ENCODE data around the gene SUN5.

- TF ChIP-seq CTCF (conservative IDR thresholded peaks at IDR 0.05) (no peak), EZH2 (IDR thresholded peaks at IDR 0.05; ENCODE audit: low read depth) (no peak)
These were observed 3.3 kb downstream of the SUN5 start for GRCh38 chr20:33000802-33001466.

Measured in PC-9 (cell line).